GM19023 (cell line): ENCODE measurements around the gene ERCC1.

Experiments used
- ATAC-seq: cut with Tn5 transposase; IDR thresholded peaks from one replicate; pipeline ENCODE4 v1.9.1; 2021; ENCODE audit warnings: mild to moderate bottlenecking, moderate library complexity; ENCODE audit not compliant: unreplicated experiment

ERCC1 gene

DNA sequence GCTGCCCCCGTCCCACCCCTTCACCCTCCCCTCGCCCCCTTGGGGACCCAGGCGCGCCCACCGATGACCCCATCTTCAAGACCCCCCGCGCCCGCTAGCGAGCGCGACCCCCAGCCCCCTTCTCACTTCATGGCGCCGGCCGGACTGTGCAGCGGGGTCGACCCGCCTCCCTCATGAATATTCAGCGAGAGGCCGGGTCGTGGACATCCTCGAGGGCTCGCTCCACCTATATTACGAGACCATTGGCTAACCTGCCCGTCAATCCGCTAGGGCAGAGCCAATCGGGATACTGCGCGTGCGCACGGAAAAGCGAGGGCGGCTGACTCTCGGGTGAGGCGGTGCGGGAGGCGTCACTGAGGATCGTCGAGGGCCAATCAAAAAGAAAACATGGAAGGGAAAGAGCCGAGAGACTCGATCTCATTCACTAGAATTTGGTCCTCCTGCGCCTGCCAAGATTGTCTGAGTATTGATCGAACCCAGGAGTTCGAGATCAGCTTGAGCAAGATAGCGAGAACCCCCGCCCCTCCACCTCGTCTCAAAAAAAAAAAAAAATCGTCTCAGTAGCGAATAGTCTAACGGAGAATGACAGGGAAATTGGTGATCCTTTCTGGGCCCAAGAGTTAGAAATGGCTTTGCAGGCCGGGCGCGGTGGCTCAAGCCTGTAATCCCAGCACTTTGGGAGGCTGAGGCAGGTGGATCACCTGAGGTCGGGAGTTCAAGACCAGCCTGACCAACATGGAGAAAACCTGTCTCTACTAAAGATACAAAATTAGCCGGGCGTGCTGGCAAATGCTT is 53.1 kb downstream of the ERCC1 start, which contains the start of gene ERCC2:
Gene ERCC2, minus strand, starts transcription at position 164 of the 795 bp plus-strand sequence. Its CDS starts 33 bp downstream, at position 131.
- ATAC-seq = peak; percentile 92

DNA sequence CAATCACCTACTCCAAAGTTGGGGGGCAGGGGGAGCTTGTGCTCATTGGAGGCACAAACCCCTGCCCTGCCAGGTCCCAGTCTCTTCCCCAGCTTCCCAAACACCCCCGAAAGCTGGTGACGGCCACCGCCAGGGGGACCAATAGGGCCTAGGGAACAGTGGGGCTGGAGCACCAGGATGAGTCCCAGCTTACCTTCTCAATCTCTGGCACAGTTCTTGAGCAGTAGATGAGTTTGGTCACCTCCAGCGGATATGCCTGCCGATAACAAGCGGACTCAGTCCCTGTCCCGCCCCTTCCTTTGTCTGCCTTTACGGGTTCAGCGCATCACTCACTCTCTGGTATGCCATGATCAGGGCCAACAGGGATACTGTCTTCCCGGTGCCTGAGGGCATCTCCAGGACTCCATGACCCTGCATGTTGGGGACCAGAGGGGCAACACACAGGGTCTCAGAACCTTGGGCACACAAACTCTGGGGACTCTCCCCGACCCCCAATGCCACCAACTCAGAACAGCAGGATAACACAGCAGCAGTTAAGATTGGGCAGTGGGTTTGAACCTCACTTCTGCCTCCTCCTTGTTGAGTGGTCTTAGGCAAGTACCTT is 54.9 kb downstream of the ERCC1 start:
- no peak for ATAC-seq

DNA sequence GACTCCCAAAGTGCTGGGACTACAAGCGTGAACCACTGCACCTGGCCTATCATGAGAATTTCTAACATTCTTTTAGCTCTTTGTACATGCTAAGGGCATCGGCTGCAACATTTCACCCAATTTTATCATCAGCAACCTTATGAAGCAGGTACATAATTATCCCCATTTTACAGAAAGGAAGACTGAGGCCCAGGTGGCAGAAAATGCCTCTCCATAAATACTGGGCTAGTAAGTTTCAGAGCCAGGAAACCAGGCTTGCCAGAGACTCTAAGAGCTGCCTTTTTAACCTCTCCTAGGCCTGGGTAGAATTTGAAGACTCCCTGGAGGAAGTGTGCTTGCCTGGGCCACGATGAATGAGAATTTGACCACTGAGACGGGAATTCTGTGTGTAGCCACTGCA is 55.6 kb downstream of the ERCC1 start:
- no peak for ATAC-seq

DNA sequence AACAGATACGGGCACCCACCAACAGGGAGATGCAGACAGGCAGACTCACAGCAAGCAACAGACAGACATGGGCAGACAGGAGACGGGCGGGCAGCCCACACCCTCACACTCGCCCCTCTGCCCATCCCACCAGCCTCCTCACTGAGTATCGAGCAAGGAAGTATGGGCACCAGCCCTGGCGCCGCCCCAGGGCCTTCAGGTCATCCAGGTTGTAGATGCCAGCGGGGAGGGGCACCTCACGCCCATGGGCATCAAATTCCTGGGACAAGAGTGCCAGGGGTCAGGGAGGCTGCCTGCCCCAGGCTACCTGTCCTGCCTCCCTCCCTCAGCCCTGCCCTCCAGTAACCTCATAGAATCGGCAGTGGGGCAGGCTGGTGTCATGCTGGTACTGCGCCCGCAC is 59.0 kb downstream of the ERCC1 start:
- no peak for ATAC-seq

DNA sequence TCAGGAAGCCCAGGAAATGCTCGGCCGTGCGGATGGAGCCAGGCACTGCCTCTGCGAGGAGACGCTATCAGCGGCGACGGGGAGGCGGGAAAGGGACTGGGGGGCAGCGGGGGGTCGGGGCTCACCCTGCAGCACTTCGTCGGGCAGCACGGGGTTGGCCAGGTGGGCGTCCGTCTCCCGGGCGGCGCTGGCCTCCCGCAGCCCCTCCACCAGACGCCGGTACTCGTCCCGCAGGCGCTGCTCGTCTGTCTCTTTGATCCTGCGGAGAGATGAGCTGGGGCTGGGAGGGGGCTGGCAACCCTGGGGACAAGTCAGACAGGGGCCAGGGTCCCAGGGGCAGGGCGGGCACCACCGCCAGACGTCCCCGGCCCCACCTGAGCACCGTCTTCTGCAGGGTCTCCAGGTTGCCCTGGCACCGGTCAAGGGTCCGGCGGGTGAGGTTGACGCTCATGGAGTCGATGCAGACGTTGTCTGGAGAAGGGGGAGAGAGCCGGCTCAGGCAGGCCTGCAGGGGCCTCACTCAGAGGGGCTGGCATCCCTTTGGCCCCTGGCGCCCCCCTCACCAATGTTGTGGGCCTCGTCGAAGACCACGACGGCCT is 59.8 kb downstream of the ERCC1 start:
- no peak for ATAC-seq

DNA sequence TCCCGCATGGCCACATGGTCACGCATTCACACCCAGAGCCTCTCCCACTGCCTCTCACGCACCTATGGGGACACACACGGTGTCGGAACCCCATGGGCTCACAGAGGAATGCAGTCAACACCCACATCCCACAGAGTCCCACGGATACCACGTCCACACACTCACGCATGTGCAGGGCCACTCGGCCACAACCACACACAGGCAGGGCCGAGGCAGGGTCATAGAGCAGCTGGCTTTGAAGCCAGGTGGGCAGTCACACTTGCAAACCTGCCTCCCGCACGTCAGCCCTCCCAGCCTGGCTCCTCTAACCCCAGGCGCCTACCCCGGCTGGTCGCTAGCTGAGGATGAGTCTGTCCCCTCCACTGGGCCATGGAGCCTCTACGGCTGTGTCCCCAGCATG is 61.4 kb downstream of the ERCC1 start:
- no peak for ATAC-seq

DNA sequence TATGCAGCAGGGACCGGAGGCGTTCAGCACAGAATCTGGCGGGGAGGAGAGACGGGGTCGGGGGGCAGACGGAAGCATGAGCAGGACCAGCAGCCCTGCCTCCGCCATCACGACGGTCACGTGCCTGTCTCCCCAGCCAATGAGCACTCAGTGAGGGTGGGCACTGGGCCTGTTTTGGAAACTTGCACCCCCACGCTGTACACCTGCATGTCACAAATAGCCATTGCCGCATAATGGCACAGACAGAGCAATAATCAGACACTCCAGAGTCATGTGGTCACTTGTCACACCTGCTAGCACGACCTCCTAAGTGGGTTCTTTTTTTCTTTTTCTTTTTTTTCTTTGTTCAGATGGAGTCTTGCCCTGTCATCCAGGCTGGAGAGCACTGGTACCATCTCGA is 62.1 kb downstream of the ERCC1 start:
- no peak for ATAC-seq

DNA sequence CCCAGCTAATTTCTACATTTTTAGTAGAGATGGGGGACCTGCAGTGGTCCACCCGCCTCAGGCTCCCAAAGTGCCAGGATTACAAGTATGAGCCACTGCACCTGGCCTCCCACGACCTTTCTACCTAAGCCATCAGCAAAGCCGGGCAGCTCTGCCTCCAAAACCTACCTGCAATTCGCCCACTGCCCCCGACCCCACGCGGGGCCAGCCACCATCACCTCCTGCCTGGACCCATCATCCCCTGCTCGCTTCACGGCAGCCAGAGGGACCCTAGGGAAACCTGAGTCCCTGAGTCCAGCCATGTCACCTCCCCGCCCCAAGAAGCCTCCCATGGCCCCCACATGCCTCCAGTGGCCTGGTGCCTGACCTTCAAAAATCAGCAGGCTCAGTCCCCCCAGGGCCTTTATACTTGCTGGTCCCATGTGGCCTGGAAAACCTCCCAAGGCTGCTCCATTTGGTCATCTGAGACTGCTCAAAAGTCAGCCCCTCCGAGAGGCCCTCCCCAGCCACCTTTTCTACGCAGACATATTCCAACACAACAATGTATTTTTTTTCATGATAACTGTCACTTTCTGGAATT is 65.4 kb downstream of the ERCC1 start:
- ATAC-seq = no peak

DNA sequence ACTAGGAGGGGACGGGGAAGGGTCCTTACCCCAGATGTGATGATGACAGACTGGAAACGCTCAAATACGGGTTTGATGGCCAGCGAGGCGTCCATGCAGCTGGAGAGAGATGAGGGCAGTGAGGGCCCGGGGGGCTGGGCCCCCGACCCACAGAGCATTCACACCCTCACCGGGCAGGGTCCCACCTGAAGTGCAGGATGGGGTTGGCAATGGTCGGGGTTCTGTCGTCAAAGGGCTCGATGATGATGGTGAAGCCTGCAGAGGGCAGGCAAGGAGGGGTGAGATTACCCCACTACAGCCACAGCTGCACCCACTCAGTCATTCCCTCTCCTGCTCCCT is 66.3 kb downstream of the ERCC1 start:
- no peak for ATAC-seq
